Stimulated activated CD8-positive, alpha-beta memory T cell treated with anti-CD3 and anti-CD28 coated beads, Interleukin-4, amount 100 ng/mL, for 1 hour (primary cell): ENCODE measurements around the gene PTPRC.
A peak's percentile ranks its signal among the peaks of the same experiment; 100 is the strongest.

Experiments
- DNase-seq, 2 donors: peaks; one replicate each; pipeline ENCODE4 v3.0.0-alpha.2; 2020; ENCODE audit warnings: low read depth in 2 of 2, low spot score in 1 of 2

The PTPRC gene

DNA sequence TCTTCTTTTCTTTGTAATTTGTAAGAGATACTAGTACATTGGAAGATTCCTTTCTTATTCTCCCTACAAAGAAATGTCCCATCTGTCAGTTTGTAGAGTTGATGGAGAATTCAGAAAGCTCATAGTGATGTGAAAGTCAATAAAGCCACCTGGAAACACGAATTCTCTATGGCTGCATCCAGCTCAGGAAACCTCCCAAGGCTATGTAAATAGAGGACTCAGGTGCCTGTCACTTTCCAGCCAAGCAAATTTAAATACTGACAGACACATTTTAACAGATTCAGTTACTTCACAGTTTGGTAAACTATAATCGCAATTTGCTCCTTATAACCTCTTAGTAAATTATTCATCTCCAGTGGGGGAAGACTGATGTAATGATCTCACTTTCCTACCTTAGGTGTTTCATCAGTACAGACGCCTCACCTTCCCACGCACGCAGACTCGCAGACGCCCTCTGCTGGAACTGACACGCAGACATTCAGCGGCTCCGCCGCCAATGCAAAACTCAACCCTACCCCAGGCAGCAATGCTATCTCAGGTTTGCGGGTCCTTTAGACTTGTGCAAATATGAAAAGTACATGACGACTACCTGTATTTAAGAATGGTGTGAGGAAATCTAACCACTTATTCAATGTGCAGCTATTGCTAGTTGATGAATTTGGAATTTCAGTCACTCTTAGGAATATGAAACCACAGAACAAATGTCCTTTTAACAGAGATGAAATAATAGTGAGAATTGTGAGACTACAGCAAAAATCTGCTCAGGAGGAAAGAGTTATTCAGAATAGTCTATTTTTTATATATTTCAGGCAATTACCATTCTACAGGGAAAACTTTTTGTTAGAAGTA is 60.6 kb downstream of the PTPRC start:
- peak; percentile 36 to 39 for DNase-seq

DNA sequence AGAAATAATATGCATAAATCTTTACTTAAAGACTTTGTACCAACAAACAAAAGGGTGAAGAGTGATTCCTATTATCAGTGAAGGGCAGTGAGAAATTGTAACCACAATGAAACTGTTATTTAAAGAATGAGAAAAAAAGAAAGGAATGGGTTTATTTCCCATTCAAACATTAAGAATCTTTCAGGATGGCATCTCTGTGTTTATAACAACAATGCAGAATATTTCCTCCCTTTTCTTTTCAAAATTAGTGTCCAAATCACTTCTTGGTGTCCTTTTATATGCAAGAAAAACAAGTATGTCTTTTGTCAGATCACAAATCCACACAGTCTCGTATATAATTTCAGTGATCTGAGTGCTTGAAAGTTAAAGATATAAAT is 61.2 kb downstream of the PTPRC start:
- DNase-seq: no peak

DNA sequence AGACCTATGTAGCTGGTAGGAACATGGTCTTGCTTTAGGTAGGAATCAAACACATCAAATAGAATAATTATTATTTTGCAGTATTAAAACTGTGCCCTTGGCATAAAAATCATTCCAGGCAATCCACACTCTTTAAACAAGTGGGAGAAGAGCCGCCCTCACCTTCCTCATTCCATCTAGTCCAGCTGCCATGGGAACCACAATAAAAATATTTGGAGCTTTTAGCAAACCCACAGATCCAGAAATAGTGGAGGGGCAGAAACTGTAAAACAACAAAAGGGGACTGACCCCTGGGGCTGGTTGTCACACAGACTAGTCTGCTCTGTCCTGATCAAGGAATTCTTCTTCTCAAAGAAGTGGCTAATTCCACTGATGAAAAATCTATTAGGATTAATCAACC is 61.6 kb downstream of the PTPRC start:
- DNase-seq: no peak

DNA sequence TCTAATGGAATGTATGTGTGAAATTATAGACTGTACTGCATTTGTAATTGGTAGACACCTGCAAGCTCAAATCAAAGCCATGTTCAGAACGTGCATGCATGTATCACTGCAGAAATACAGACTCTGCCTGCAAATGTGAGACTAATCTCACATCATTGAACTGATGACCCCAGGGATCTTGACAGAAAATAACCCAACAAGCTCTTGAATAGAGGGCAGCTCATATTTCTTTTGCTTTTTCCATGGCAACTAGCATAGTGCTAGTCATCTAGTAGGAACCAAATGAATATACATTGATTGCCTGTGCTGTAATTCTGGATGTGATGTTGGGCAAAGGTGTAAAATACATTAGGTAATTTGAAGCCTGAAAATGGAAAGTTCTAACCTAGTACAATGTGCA is 62.4 kb downstream of the PTPRC start:
- no peak for DNase-seq

DNA sequence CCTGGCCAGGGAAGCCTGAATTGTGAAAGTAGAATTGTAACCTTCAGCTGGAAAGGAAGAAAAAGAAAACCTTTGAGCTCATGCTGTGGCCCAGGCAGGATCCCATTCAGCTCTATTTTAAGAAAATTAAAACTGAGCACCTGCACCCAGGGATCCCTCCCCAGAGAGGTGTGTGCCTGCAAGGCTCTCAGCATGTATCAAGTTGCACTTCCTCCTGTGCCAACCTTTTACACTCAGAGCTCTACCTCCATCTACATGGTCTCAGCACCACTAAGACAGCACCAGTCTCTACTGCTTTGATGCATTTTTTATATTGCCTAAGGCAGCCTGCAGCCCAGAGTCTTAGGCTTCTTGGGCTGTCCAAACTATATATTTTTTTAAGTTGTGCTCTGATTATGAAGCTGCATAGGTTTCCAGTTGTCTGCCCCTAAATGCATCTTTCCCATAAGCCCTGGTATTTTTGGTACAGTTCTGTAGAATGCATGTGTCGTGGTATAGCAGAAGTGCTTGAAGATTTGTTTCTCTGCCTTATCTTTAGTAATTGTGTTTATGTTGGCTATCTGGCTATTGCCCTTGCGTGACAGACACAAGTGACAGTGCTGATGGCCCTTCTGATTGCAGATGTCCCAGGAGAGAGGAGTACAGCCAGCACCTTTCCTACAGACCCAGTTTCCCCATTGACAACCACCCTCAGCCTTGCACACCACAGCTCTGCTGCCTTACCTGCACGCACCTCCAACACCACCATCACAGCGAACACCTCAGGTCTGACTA is 63.1 kb downstream of the PTPRC start:
- no peak for DNase-seq

DNA sequence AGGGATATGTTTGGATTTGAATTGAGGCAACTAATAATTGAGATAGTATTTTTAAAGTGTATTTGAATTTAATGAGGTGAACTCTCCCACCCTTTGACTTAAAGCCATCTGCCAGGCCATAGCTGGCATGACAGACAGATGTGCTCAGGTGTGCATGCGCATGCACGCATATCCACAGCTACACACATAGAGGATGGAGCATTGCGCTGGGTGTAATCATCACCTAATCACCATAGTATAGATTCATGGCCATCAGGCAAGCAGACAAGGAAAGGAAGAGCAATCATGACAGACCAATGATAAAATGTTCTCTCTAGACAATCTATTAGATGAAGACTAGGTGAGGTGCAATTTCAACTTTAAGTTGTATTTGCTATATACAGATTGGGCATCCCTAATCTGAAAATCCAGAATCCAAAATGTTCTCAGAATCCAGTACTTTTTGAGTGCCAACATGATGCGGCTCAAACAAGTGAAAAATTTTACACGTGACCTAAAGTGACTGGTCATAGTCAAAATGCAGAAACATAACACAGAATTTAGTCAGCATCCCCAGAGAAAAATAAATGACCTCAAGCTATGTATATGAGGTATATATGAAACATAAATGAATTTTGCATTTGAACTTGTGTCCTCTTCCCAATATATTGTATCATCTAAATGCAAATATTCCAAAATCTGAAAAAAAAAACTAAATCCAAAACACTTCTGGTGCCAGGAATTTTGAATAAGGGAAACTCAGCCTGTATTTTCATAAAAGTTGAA is 70.1 kb downstream of the PTPRC start:
- no peak for DNase-seq

DNA sequence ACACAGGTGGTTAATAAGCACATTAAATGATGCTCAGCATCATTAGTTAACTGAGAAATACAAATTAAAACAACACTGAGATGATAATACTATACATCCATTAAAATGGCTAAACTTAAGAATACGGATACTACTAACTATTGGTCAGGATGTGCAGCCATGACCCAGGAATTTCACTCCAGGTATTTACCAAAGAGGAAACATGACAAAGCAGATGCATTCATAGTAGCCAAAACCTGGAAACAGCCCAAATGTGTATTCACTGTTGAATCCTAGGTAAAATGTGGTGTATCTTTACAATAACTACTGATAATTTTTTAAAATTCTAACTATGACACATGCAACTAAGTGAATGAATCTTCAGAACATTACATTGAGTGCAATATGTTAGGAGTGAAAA is 73.0 kb downstream of the PTPRC start:
- DNase-seq: no peak

DNA sequence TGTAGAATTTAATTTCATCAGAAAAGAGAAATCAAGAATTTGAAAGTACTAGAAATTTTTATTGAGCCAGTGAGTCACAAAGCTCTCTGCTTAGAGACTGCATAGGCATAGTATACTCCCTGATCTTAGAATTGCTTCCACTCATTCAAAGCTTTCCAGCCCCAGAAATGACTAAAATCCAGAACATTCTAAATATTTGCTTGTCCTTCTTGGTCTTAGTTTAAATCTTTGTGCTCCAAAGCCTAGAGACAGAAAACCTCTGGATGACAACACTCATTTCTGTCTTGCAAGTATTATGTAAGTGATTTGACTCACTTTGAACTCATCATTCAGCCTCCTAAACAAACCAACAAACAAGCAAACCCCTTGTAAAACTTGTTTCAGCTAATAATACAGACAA is 74.2 kb downstream of the PTPRC start:
- DNase-seq: no peak

DNA sequence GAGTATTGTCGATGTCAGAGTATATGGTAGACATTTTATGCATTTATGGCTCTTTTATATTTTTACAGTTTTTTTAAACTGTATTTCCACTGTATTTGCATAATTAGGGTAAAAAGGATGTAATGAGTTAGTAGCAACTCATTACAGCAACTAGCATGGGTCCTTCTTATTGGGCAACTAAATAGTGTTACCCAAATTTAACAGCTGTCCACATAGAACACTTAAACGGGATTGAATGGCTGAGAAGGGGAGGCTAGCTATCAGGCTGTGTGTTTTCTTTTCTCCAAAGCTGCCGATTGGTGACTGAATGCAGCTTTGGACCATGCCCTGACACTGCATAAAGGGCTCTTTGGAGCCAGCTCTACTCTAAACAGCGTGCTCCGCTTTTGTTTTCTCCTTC is 75.4 kb downstream of the PTPRC start:
- DNase-seq: no peak

DNA sequence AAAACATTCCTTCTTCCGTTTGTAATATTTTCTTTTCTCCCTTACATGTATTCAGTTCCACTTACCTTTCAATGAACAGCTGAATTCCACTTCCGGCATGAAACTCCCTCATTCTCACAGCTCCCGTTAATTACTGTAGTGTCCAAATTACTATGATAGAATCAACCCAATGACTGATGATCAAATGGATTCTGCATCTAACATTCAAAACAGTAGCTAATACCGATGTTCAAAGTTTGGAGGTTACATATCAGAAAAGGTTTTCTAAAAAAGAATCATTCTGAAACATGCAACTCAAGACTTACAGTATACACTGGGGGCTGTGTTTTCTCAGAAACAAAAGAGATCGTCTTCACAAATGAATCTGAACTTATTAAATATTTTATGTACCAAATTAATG is 77.2 kb downstream of the PTPRC start:
- no peak for DNase-seq

DNA sequence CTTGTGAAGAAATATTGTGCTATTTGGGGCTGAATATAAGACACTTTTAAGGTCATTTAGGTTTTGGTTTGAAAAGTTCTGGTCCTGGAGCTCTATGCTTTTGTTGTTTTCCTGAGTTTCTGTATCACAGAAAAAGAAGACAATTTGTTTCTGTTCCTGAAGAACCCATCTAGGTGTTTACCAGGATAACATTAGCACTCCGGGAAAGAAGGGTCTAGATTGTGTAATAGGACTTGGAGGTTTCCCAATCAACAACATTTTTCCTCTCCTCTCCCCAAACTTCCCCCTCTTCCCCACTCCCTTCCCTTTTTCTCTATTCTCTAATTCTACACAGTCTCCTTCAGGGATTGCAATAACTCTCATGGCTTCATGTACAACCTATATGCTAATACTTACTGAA is 78.7 kb downstream of the PTPRC start:
- no peak for DNase-seq

DNA sequence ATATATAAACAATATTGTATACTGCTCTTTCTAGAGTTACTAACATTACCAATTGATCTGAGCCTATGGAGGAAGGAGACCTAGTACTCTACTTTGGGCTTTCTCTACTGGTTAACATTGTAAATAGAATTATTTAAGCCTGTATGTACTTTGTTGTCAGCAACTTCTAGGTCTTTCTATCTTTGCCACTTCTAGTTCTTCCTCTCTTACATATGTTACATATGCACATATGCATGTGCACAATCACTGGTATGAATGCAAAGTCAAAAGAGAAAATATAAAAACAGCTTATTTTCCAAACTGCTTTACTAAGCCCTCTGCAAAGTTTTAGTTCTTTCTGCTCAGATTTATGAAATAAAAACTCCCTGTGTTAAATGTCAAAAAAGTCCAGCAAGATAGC is 84.3 kb downstream of the PTPRC start:
- no peak for DNase-seq

DNA sequence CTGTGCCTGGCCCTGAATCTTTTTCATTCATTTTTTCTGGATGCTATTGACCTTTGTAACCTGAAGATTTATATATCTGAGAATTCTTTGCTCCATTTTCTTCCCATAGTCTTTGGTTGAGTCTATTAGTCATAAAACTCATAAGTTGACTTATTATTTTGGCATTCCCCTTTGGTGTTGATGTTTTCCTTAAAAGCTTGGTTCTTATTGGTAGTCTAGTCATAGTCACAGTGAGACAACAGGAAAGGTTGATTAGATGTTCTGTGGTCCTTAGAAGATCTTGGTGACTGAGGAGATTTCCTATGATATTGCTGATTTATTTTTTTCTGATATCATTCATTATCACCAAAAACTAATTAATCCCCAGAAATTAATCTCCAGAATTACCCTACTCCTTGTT is 86.2 kb downstream of the PTPRC start:
- no peak for DNase-seq

DNA sequence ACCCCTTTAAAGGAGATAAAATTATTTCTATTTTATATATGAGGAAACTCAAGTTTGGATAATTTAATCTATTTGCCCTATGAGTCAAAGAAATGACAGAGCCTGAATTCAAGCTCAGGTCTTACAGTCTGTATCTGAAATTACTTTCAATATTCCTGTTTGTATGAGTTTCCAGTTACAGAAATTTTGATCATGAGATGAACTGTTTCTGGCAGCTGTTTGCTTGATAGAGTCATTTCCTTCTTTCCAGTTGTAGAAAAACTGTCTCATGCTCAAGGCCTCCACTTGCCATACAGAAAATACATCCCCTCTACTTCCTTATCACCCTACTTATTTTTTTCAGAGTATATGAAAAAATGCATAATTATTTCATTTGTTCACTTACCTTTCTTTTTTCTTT is 87.6 kb downstream of the PTPRC start:
- no peak for DNase-seq

DNA sequence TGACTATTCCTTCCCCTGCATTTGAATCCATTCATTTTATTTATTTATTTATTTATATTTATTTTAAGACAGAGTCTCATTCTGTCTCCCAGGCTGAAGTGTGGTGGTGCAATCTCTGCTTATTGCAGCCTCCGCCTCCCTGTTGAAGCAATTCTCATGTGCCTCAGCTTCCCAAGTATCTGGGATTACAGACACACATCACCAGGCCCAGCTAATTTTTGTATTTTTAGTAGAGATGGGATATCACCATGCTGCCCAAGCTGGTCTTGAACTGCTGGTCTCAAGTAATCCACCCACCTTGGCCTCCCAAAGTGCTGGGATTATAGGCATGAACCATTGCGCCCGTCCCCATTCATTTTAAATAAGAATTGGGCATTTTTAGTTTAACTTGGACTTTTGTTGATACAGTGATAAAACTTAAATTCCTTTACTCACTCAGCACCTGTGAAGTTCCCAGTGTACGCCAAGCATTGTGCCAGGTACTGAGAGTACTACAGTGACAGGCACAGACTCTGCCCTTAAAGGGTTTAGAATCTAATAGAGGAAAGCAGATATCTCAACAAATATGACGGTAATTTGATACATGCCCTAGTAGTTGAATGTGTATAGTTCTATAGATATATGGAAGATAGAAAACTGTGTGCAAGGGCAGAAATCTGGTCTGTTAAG is 90.5 kb downstream of the PTPRC start:
- no peak for DNase-seq

DNA sequence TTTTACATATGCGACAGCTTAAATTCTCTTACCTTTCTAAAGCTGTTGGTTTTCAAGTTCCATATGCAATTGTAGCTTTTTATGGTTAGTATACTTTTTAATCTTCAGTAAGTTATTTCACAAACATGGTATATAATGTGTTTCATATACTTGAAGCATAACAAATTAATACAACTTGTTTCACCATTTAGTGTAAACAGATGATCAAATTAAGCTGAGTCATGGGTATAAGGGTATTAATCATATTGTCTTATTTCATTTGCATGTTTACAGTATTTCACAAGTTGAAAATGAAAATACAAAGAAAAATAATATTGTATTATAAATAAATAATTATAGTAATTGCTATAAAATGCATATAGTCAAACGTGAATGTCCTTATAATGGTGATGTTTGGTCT is 92.1 kb downstream of the PTPRC start:
- DNase-seq: no peak

DNA sequence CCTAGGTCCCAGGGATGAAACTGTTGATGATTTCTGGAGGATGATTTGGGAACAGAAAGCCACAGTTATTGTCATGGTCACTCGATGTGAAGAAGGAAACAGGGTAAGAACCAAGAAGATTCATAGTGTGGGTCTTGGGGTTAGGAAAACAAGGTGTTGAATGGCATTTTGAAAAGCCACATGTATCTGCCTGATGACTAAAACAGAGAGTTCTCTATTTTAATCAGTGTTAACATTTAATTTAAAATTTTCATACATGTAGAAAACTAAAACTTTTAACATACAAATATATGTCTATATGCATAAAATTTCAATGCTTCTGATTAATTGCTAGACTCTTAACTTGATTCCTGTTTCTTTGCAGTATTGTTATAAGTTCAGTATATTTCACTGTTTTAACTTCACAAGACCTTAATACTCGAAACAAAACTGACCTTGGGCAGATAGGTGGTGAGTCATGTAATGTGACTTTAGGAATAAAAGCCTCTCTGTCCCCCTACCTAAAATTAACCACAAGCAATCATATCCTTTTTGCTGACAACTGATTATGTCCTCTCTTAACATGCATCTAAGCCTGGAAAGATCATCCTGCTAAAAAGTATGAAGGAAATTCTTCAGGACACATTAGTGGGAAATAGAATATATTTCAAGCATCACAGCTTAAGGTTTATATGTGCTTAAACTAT is 95.6 kb downstream of the PTPRC start:
- no peak for DNase-seq

DNA sequence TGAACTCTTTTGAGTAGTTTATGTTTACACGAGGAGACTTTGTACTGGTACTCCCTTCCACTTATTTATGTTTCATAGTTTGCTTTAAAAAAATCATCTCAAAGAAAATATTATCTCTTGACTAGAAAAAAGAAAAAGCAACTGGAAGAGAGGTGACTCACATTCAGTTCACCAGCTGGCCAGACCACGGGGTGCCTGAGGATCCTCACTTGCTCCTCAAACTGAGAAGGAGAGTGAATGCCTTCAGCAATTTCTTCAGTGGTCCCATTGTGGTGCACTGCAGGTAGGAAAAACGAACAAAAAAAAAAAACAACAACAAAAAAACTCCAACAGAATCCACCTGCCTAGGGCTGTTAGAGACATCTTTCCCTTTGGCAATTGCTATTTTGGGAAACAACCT is 102.9 kb downstream of the PTPRC start:
- no peak for DNase-seq

DNA sequence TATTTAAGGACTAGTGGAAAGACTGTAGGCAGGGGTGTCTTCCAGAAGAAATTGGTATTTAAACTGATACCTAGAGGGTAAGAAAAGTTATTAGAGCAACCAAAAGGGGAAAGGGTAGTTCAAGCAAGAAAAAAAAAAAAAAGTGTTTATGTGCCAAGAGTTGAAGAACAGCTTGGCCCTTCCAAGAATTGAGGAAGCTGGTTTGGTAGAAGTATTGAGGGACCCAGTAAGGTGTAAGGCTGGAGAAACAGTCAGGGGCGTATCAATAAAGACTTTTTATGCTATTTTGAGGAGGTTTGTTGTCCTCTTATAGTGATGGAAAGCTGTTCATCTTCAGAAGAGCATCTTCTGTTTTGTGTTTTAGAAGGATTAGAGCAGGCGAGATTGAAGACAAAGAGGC is 108.3 kb downstream of the PTPRC start:
- DNase-seq: no peak

DNA sequence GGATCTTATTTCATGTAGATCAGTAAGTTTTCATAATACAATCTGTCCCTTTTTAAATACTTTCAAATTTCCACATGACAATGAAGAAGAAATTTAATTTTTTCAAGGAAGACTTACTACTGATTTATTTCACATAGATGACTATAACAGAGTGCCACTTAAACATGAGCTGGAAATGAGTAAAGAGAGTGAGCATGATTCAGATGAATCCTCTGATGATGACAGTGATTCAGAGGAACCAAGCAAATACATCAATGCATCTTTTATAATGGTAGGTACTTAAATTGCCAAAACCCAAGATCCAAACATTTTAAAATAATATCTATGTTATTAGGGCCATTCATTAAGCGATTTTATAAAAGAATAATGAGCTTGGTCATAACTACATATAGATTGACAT is 110.4 kb downstream of the PTPRC start:
- no peak for DNase-seq

DNA sequence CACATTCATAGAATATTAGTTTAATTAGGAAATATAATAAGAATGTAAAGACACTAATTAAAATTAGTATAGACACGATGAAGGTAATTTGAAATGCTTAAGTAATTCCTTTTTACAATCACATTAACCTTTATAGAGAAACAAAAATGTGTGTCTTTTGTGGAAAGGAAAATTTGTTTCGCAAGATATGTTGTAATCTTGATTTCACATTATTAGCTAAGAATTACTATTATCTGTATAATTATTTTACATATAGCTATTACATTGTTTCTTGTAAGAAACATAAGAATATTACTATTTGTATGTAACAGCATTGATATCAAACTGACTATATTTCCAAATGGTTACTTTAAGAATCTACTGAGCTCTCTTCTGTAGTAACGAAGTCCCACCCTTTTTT is 111.2 kb downstream of the PTPRC start:
- no peak for DNase-seq
